Psoas muscle (tissue), 8 donors: ENCODE data around the gene TIMM29. TPM values are rescaled to one million over a fixed set of nuclear protein-coding genes. Genes with fewer than 3 reads are reported as not detected.

Experiments used
- ATAC-seq, 4 donors: fragments of 200-7000 bp; cut with Tn5 transposase; one replicate each; pipeline ENCODE4 v1.9.1; 2020; ENCODE audit warnings: moderate library complexity in 3 of 4, mild to moderate bottlenecking in 2 of 4
- DNase-seq, 2 donors: peaks; one replicate each; pipeline ENCODE4 v3.0.0-alpha.2; 2020
- H3K27ac ChIP-seq: fragments of 200-600 bp; one replicate; pipeline ENCODE4 v1.8.0; 2022
- H3K27me3 ChIP-seq, 3 donors: fragments of 200-600 bp in 1 of 3; one replicate each; pipeline versions ENCODE4 v1.6.1 to v1.8.0; 2013 to 2022; ENCODE audit warnings: low read length in 2 of 3, mild to moderate bottlenecking in 2 of 3, moderate library complexity in 1 of 3; ENCODE audit not compliant: insufficient read depth in 3 of 3
- H3K36me3 ChIP-seq, 2 donors: fragments of 200-600 bp in 1 of 2; one replicate each; pipeline versions ENCODE4 v1.6.1 to v1.8.0; 2013 to 2022; ENCODE audit warnings: low read depth in 1 of 2, mild to moderate bottlenecking in 1 of 2, moderate library complexity in 1 of 2; ENCODE audit not compliant: insufficient read depth in 1 of 2
- H3K4me1 ChIP-seq: fragments of 200-600 bp; one replicate; pipeline ENCODE4 v1.8.0; 2022
- H3K4me3 ChIP-seq: fragments of 200-600 bp; one replicate; pipeline ENCODE4 v1.8.0; 2022; ENCODE audit warnings: mild to moderate bottlenecking
- H3K9me3 ChIP-seq: fragments of 200-600 bp; one replicate; pipeline ENCODE4 v1.8.0; 2022
- CTCF ChIP-seq: fragments of 200-600 bp; IDR thresholded peaks from one replicate; pipeline ENCODE4 v1.8.0; 2022; ENCODE audit warnings: antibody characterized with exemption
- WGBS, 3 donors: extraction: QIAGEN DNeasy Blood & Tissue Kit; methylation state at CpG; one replicate each; pipeline versions ENCODE4 v1.1.6 to v1.1.7; 2013; 5-methylcytosine and 5-hydroxymethylcytosine counted together
- intact Hi-C, 2 donors: fragments of 100-400 bp; cut with DNase I; formaldehyde crosslinking; loops; one replicate each; pipeline versions ENCODE4 v1.11.0 to v1.14.2; 2022
- polyA plus RNA-seq, 3 donors: library from polyadenylated mRNA; stranded (reverse); fragments of 200-250 nt; gene quantifications; one replicate each; pipeline ENCODE4 v1.2.3, GENCODE V29; 2013
- total RNA-seq, 4 donors: library from RNA; stranded (reverse); fragmentation: NEBNext Ultra II Directional in 2 of 4; extraction: Animal tissue kit (Norgen Biotek cat#: 25700) in 2 of 4; gene quantifications; one replicate each; pipeline versions ENCODE4 v1.2.1 to v1.2.4, GENCODE V29; 2021 to 2023
- donor health status: healthy with polysubstance abuse.
- donor health status: DM: no; HTN: no; CAD: no; lungs with moderate emphysema.
- donor health status: Bipolar disorder and iron deficiency.
- donor health status: healthy.
- donor health status: DM: yes; HTN: yes; CAD: no.
- donor health status: DM: no; HTN: no; CAD: no.
- donor health status: DM: no; HTN: no; CAD: no.
- donor health status: DM: yes; HTN: yes; CAD: no.

TIMM29 gene
- total and polyA plus RNA-seq, 7 donors: 12.9 to 29.0 (median 18.3) TPM

GRCh38 chr19:10896851-10897526, 31.6 kb upstream of the TIMM29 start:
- no peaks in the 10 kb centered on the region for H3K27me3 ChIP-seq
- intact Hi-C loops: no loop called here
- DNase-seq (no peak), ATAC-seq (peak in 3 of 4 donors; percentile 14 to 26 (median 23))
- no peak for TF ChIP-seq CTCF
- H3K27ac ChIP-seq: peak overlapping the region; percentile 91
- H3K9me3 ChIP-seq: no peaks in the 10 kb centered on the region
- 30 to 48% (median 36%) methylated on average over 7 of the region's 7 CpGs for WGBS, 3 donors
- peaks cover 92% of the 10 kb centered on the region for H3K4me1 ChIP-seq
- no peak overlapping the region for H3K4me3 ChIP-seq
- H3K36me3 ChIP-seq: no peaks in the 10 kb centered on the region

GRCh38 chr19:10898633-10899032, 30.0 kb upstream of the TIMM29 start:
- H3K4me1 ChIP-seq: peaks cover 77% of the 10 kb centered on the region
- peaks cover 4% of the 10 kb centered on the region for H3K9me3 ChIP-seq

GRCh38 chr19:10899151-10899653, 29.4 kb upstream of the TIMM29 start:
- intact Hi-C loops: no loop called here
- no peak overlapping the region for H3K4me3 ChIP-seq
- no peak for TF ChIP-seq CTCF
- ATAC-seq (peak; percentile 73 to 85 (median 79)), DNase-seq (peak; percentile 73 to 91)
- WGBS, 3 donors: 24 to 40% (median 26%) methylated on average over 10 of the region's 10 CpGs
- peak overlapping the region; percentile 91 for H3K27ac ChIP-seq
- H3K9me3 ChIP-seq: peaks cover 4% of the 10 kb centered on the region
- peaks cover 77% of the 10 kb centered on the region for H3K4me1 ChIP-seq
- H3K27me3 ChIP-seq: no peaks in the 10 kb centered on the region
- no peaks in the 10 kb centered on the region for H3K36me3 ChIP-seq

More at GRCh38 chr19:10898633-10899032, 30.0 kb upstream of the TIMM29 start:
- H3K4me3 ChIP-seq: no peak overlapping the region
- 22 to 43% (median 36%) methylated on average over 9 to 10 of the region's 10 CpGs for WGBS, 3 donors
- peak overlapping the region; percentile 91 for H3K27ac ChIP-seq
- ATAC-seq (peak; percentile 17 to 36 (median 30)), DNase-seq (no peak)
- H3K27me3 ChIP-seq: no peaks in the 10 kb centered on the region
- H3K36me3 ChIP-seq: no peaks in the 10 kb centered on the region
- intact Hi-C loops: no loop called here
- TF ChIP-seq CTCF: no peak

- H3K27ac ChIP-seq: no peak overlapping the region
- H3K27me3 ChIP-seq: no peaks in the 10 kb centered on the region
- TF ChIP-seq CTCF: no peak
- ATAC-seq: no peak
- H3K36me3 ChIP-seq: peaks cover 0 to 62% of the 10 kb centered on the region in 2 donors
- no peak for DNase-seq
- H3K9me3 ChIP-seq: no peaks in the 10 kb centered on the region
- H3K4me3 ChIP-seq: no peak overlapping the region
- peaks cover 27% of the 10 kb centered on the region for H3K4me1 ChIP-seq
- WGBS, 3 donors: 82 to 91% (median 89%) methylated on average over 14 of the region's 14 CpGs
- intact Hi-C loops: no loop called here
These were observed 20.7 kb upstream of the TIMM29 start for GRCh38 chr19:10907925-10908324.
